Activated CD4-positive, alpha-beta T cell treated with anti-CD3 and anti-CD28 coated beads, Interleukin-2, amount 50 U/mL, for 4 hours (primary cell): ENCODE measurements around the gene GUCA1A.

Source experiments
- DNase-seq, 2 experiments: peaks; one replicate each; pipeline ENCODE4 v3.0.0-alpha.2; 2020

Gene GUCA1A

DNA sequence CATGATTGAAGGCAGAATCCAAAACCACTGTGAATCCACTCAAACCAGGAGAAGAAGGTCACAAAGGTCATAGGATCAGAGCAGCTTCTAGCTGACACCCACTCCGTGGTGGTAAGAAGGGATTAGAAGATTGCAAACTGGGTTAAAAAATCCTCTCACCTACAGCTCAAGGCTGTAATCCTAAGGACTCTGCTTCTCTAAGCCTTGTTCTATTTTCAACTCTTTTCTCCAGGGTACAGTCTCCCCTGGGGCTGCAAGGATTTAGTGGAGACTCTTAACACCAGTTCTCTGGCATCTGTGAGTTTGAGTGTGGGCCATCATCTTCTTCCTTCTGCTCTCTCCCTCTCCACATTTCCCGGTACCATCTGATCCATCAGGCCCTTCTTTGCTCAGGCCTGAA is at the start of gene GUCA1A:
Gene GUCA1A, plus strand, starts transcription at position 264 of the 400 bp plus-strand sequence. CDS start 250 bp downstream, outside the sequence.
- DNase-seq = no peak

DNA sequence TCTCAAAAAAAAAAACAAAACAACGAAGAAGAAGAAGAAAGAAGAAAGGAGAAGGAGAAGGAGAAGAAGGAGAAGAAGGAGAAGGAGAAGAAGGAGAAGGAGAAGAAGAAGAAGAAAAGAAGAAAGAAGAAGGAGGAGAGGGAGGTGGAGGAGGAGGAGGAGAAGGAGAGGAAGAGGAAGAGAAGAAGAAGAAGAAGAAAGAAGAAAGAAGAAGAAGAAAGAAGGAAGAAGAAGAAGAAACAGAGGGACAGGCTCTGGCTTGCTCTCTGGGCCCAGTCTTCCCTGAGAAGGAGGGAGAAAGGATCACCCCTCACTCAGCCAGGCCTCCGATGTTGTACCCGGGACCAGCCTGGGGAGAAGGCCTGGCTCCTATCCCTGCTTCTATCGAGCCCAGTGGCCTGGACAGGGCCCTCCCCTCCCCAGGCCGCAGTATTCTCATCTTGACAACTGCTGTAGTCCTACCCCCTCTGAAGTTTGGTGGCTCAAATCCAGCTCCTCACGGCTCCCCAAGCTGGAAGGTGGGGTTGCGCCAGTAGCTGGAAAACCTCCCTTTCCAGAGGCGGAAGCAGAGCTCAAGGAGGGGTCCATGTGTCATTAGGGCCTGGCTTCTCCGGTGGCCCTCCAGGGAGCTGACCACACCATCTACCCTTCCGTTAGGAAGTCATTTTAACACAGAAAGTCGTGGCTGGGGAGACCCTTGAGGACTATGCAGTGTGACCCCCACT is 49.6 kb upstream of the GUCA1A start:
- no peak for DNase-seq

DNA sequence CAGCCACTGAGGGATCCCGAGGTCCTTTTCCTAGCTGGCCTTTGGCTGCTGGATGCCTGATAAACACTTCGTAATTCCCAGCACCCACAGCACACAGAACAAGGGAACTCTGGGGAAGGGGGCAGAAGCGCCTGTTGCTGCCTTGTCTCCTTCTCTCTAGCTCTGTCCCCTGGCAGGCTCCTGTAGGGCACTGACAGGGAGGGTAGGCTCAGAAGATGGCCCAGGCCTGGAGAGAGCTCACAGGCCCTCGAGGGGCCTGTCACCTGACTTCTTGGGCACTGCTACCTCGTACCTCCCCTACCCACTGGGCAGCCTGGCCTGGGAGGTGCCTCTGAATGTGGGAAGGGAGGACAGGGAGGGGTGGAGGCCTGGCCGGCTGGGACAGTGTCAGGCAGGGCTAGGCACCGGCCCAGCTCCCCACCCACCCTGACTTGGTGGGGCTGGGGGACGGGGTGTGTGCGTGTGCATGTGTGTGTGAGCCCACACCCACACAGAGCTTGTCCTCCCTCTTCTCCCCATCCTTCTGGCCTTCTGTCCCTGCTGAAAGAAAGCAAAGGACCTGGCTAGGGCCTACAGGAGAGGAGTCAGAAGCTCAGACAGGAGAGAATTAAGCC is 48.8 kb upstream of the GUCA1A start:
- no peak for DNase-seq

DNA sequence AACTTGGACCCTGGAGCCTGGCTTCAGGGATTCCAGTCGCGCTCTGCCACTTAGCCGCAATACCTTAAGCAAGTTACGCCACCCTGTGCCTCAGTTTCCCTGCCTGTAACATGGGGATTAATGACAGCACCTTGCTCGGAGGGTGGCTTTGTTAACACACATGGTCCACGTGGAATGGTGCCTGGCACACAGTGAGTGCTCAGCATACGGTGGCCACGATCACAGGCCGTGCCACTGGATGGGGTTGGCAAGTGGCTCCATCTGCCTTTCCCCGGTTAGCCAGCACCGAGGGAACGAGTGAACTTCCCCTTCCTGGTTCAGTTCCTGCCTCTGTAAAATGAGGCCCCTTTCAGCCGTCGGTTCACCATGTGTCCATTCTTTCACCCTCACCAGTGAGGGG is 47.9 kb upstream of the GUCA1A start:
- DNase-seq = no peak

GRCh38 chr6:42125663-42126062 is 47.5 kb upstream of the GUCA1A start:
- DNase-seq = no peak

DNA sequence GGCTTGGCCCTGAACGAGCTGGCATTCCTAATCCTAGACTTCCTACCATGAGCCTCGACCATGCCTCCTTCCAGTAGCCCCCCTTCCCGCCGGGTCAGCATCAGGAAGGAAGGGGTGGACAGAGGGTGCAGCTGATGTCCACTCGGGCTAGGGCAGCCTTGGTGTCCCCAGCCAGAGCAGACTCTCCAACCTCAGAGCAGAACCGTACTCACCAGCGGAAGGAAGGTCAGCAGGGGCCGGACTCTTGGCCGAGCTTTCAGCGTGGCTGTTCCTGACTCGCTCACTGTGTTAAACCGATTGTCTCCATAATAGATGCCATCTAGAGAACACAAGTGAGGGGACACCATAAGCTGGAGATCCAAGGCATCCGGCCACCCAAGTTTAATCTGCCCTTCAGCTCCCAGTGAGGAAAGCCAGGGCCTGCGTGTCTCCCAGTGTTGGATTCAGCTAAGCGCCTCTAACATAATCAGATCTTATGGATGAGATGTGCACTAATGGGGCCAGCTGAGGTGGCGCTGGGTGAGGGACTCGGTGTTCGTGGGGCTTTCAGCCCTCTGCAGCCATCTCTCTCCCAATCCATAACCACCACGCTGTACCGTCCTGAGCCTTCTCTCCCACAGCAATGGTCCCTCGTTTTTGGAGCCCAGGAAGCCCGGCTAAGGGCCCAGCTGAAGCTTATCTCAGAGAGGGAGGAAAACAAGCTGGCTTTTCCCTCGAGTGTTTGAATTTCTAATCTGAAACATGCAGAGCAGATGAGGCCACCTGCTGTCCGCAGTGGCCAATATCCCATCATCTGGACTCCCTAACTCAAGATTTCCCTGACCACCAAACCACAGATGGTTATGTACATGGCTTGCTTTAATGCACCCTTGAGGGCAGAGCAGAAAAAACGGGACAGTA is 44.5 kb upstream of the GUCA1A start:
- DNase-seq = no peak

DNA sequence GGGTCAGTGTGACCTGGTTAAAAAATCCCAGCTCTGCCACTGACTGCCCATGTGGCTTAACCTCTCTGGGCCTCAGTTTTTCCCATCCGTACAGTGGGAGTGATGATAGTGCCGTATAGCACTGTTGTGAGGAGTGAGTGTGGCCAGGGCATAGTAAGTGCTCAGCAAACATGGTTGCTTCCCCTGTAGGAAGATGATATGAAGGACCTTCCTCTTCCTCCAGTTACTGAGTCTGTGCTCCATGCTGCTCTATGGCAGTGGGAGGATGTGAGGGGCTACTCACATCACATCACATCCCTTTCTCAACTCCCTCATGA is 43.8 kb upstream of the GUCA1A start:
- DNase-seq = no peak

- DNase-seq = no peak
Measured at GRCh38 chr6:42131531-42131930, 41.6 kb upstream of the GUCA1A start.

- no peak for DNase-seq
Measured at GRCh38 chr6:42133926-42134325, 39.2 kb upstream of the GUCA1A start.

GRCh38 chr6:42135161-42135560 is 38.0 kb upstream of the GUCA1A start:
- DNase-seq = no peak

DNA sequence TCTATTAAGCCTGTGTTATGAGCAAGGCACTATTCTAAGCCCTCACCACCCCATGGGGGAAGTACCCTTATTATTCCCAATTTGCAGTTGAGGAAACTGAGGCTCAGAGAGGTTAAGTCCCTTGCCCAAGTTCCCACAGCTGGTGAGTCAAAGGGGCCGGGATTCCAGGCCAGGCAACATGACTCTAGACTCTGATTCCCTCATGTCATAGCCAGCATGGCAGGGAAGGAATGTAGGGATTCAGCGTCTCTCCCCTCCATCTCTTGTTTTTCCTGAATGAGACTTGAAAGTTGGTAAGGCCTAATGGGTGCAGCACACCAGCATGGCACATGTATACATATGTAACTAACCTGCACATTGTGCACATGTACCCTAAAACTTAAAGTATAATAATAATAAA is 37.4 kb upstream of the GUCA1A start:
- no peak for DNase-seq

GRCh38 chr6:42136508-42137193 is 36.5 kb upstream of the GUCA1A start:
- no peak for DNase-seq

DNA sequence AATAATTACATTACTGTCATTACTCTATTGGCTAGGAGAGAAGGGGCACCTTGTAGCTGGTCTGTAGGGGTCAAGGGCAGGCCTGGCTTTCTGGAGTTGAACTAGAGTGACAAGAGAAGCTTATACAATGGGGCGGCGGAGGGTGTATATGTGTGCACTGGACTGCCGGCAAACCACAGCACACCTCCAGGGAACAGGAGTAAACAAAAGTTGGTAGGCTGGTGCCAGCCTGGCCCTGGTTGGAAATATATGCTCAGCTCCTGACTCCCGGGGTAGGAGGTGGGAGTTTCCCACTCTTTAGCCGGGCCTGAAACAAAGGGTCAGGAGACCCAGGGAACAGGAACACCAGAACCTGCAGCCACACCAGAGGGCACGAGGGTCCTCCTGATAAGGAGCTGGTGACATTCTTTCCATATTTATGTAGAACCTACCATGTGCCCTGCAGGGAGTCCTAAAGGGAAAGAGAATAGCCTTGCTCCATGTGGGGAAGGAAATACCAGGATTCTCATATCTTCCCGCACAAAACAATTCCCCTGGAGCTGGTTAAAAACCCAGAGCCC is 35.9 kb upstream of the GUCA1A start:
- DNase-seq = no peak

GRCh38 chr6:42138190-42138589 is 35.0 kb upstream of the GUCA1A start:
- DNase-seq = no peak

DNA sequence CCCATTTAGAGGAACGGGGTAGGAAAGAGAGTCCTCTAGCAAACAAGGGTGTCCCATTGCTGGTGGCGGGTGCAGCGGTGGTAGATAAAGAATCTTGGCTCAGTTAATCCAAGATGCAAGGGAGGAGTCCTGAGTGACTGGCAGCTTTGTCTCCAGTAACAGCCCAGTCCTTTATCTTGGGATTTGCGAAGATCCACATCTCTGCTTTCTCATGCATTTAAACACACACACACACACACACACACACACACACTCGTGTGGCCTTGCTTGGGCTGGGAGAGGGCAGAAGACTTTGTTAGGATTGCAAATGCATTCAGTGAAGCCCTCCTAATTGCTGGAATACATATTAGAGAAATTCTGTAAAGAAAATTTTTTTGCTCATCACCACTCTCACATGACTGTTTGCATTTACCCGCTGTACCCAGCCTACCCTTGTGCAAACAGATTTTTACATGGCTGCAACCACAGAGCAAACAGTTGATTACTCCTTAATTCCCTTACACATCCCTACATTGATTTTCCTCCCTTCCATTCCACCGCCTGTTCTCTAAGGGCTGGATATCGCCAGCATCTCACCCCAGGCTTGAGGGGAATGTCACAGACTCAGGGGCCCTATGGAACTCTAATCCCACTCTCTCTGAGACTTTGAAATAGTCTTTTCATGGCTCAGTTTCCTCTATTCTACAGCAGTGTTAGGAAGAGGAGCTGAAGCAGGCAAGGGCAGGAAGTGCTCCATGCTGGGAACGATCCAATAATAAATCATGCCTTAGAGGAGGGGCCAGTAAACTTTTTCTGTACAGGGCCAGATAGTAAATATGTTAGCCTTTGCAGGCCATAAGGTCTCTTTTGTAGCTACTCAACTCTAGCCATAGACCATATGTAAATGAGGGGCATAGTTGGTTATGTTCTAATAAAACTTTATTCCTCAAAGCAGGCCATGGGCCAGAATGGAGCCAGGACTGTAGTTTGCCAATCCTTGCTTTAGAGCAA is 34.2 kb upstream of the GUCA1A start:
- no peak for DNase-seq

- DNase-seq = no peak
Measured at GRCh38 chr6:42140032-42140431, 33.1 kb upstream of the GUCA1A start.

GRCh38 chr6:42140756-42141602 is 32.2 kb upstream of the GUCA1A start:
- no peak for DNase-seq

DNA sequence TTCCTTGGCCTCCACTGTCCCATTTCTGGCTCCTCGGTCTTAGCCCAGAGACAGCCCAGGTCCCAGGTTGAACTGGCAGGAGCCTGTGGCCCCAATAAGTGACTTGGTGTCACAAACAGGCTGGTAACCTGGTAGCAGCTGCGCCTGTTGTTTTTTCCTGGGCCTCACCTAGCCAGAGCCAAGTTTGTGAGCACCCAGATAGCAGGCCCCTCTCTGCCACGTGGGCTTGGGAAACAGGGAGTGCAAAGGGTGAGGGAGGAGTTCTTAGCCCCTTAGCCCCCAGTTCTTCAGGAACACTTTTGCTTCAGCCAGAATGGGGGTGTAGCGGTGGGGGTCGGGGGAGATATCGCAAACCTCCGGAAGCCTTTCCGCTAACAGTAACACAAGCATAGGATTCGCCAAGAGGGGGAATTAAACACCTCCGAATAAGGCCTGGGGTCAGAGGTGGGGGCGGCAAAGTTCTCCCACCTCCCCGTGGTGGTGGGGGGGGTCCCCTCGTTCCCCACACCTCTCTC is 31.5 kb upstream of the GUCA1A start:
- no peak for DNase-seq

- no peak for DNase-seq
Measured at GRCh38 chr6:42142118-42142835, 30.9 kb upstream of the GUCA1A start, which contains the start of gene C6orf132. Gene C6orf132, minus strand, starts transcription at chr6:42142620. Its CDS starts 176 bp downstream, at chr6:42142444.

GRCh38 chr6:42147138-42147562 is 26.0 kb upstream of the GUCA1A start:
- DNase-seq = no peak
